ENCODE measurements around the gene GIPR. TPM values are rescaled to one million over a fixed set of nuclear protein-coding genes. Genes with fewer than 3 reads are reported as not detected.

The GIPR gene
- total and polyA plus RNA-seq, 2 of the 13 experiments (the other 11 are each of a cell fraction or from before 2014, with no cell fraction given), result 0.15 to 1.2 TPM

- TF ChIP-seq, protein P1, sequence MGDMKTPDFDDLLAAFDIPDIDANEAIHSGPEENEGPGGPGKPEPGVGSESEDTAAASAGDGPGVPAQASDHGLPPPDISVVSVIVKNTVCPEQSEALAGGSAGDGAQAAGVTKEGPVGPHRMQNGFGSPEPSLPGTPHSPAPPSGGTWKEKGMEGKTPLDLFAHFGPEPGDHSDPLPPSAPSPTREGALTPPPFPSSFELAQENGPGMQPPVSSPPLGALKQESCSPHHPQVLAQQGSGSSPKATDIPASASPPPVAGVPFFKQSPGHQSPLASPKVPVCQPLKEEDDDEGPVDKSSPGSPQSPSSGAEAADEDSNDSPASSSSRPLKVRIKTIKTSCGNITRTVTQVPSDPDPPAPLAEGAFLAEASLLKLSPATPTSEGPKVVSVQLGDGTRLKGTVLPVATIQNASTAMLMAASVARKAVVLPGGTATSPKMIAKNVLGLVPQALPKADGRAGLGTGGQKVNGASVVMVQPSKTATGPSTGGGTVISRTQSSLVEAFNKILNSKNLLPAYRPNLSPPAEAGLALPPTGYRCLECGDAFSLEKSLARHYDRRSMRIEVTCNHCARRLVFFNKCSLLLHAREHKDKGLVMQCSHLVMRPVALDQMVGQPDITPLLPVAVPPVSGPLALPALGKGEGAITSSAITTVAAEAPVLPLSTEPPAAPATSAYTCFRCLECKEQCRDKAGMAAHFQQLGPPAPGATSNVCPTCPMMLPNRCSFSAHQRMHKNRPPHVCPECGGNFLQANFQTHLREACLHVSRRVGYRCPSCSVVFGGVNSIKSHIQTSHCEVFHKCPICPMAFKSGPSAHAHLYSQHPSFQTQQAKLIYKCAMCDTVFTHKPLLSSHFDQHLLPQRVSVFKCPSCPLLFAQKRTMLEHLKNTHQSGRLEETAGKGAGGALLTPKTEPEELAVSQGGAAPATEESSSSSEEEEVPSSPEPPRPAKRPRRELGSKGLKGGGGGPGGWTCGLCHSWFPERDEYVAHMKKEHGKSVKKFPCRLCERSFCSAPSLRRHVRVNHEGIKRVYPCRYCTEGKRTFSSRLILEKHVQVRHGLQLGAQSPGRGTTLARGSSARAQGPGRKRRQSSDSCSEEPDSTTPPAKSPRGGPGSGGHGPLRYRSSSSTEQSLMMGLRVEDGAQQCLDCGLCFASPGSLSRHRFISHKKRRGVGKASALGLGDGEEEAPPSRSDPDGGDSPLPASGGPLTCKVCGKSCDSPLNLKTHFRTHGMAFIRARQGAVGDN (CRISPR knock-in tag; IDR thresholded peaks at IDR 0.05), result peak; percentile 60
- TF ChIP-seq RARG (CRISPR knock-in tag; IDR thresholded peaks at IDR 0.05; ENCODE audit: low read depth) (no peak), ZNF7 (CRISPR knock-in tag; IDR thresholded peaks at IDR 0.05) (no peak), ZFP41 (CRISPR knock-in tag; IDR thresholded peaks at IDR 0.05; ENCODE audit: borderline replicate concordance) (no peak), SP2 (CRISPR knock-in tag; IDR thresholded peaks at IDR 0.05) (no peak), ZNF17 (CRISPR knock-in tag; IDR thresholded peaks at IDR 0.05) (no peak), ZNF44 (CRISPR knock-in tag; IDR thresholded peaks at IDR 0.05) (no peak), NFYB (CRISPR knock-in tag; IDR thresholded peaks at IDR 0.05) (0 out of 2 replicates have a peak, but pooled peaks have one; percentile 23), ELF3 (CRISPR knock-in tag; IDR thresholded peaks at IDR 0.05) (peak; percentile 19; the same call in 1 of the 2 replicates), TSC22D2 (CRISPR knock-in tag; IDR thresholded peaks at IDR 0.05; ENCODE audit: borderline replicate concordance) (no peak), ZNF777 (CRISPR knock-in tag; IDR thresholded peaks at IDR 0.05) (peak; percentile 63), ZNF274 (CRISPR knock-in tag; IDR thresholded peaks at IDR 0.05) (peak; percentile 5; the same call in 1 of the 2 replicates), ZNF737 (CRISPR knock-in tag; IDR thresholded peaks at IDR 0.05; ENCODE audit: borderline replicate concordance) (no peak), DNMT1 (CRISPR knock-in tag; IDR thresholded peaks at IDR 0.05) (no peak), MEF2D (CRISPR knock-in tag; IDR thresholded peaks at IDR 0.05) (0 out of 2 replicates have a peak, but pooled peaks have one; percentile 34), ISL2 (CRISPR knock-in tag; IDR thresholded peaks at IDR 0.05) (peak; percentile 27; the same call in 1 of the 2 replicates), ZNF747 (CRISPR knock-in tag; IDR thresholded peaks at IDR 0.05; ENCODE audit: borderline replicate concordance) (no peak), ZFP36L1 (CRISPR knock-in tag; IDR thresholded peaks at IDR 0.05) (no peak), HOXD1 (CRISPR knock-in tag; IDR thresholded peaks at IDR 0.05) (no peak), ZNF564 (CRISPR knock-in tag; IDR thresholded peaks at IDR 0.05) (no peak), ZMYM3 (CRISPR knock-in tag; IDR thresholded peaks at IDR 0.05) (peak; percentile 51; the same call in 1 of the 2 replicates), ZNF75D (CRISPR knock-in tag; IDR thresholded peaks at IDR 0.05; ENCODE audit: borderline replicate concordance) (no peak), MED1 (CRISPR knock-in tag; IDR thresholded peaks at IDR 0.05) (peak; percentile 32)
- TF ChIP-seq, protein P2, sequence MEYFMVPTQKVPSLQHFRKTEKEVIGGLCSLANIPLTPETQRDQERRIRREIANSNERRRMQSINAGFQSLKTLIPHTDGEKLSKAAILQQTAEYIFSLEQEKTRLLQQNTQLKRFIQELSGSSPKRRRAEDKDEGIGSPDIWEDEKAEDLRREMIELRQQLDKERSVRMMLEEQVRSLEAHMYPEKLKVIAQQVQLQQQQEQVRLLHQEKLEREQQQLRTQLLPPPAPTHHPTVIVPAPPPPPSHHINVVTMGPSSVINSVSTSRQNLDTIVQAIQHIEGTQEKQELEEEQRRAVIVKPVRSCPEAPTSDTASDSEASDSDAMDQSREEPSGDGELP (IDR thresholded peaks at IDR 0.05; ENCODE audit: borderline replicate concordance, low read depth), result peak; percentile 20; the same call in 1 of the 2 replicates
- TF ChIP-seq, protein P3, sequence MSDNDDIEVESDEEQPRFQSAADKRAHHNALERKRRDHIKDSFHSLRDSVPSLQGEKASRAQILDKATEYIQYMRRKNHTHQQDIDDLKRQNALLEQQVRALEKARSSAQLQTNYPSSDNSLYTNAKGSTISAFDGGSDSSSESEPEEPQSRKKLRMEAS (IDR thresholded peaks at IDR 0.05), result 0 out of 2 replicates have a peak, but pooled peaks have one; percentile 30
Measured at GRCh38 chr19:45643024-45643926, 24.7 kb upstream of the GIPR start (continued).
